Esophagus muscularis mucosa (tissue), 4 donors: ENCODE measurements around the gene SH2D6. TPM values are rescaled to one million over a fixed set of nuclear protein-coding genes. Genes with fewer than 3 reads are reported as not detected.

Experiments
- DNase-seq: peaks from one replicate; pipeline ENCODE4 v3.0.0-alpha.2; 2017; ENCODE audit errors: extremely low spot score
- H3K27ac ChIP-seq, 4 donors: fragments of 200-600 bp; sonication (generic); replicated peaks in 1 of 4; 1 replicate in 3 of 4; 2 replicates in 1 of 4; pipeline ENCODE4 v1.5.1; 2016 to 2019; ENCODE audit warnings: mild to moderate bottlenecking in 1 of 4
- H3K27me3 ChIP-seq, 4 donors: fragments of 200-600 bp; sonication (generic); one replicate each; pipeline versions ENCODE4 v1.5.1 to v1.6.0; 2016 to 2019
- H3K36me3 ChIP-seq, 4 donors: fragments of 200-600 bp; sonication (generic); one replicate each; pipeline ENCODE4 v1.5.1; 2016 to 2019
- H3K4me1 ChIP-seq, 4 donors: fragments of 200-600 bp; sonication (generic); one replicate each; pipeline ENCODE4 v1.5.1; 2016 to 2019
- H3K4me3 ChIP-seq, 4 donors: fragments of 200-600 bp; sonication (generic); 1 replicate in 2 of 4; 2 replicates in 2 of 4; pipeline ENCODE4 v1.5.1; 2016 to 2019; ENCODE audit warnings: mild to moderate bottlenecking in 4 of 4, moderate library complexity in 1 of 4
- H3K9me3 ChIP-seq, 4 donors: fragments of 200-600 bp; sonication (generic); 1 replicate in 3 of 4; 2 replicates in 1 of 4; pipeline ENCODE4 v1.5.1; 2016 to 2019
- EP300 ChIP-seq: sonication (generic); formaldehyde crosslinking; IDR thresholded peaks from one replicate; pipeline ENCODE4 v1.6.1; 2017; ENCODE audit warnings: antibody characterized with exemption
- POLR2A ChIP-seq: fragments of 450-650 bp; IDR thresholded peaks from one replicate; pipeline ENCODE4 v1.6.1; 2017; ENCODE audit warnings: antibody characterized with exemption, moderate library complexity, mild to moderate bottlenecking, low read depth
- POLR2AphosphoS5 ChIP-seq, 2 donors: sonication (generic); formaldehyde crosslinking; IDR thresholded peaks; one replicate each; pipeline ENCODE4 v1.6.1; 2017; ENCODE audit warnings: antibody characterized with exemption in 2 of 2
- WGBS: methylation state at CpG from one replicate; pipeline ENCODE4 v1.1.5; 2018; 5-methylcytosine and 5-hydroxymethylcytosine counted together
- intact Hi-C: fragments of 100-400 bp; cut with DNase I; formaldehyde crosslinking; loops from one replicate; pipeline ENCODE4 v1.15.1; 2023
- total RNA-seq, 4 donors: library from RNA; depleted of rRNA; stranded (reverse); fragments of >200 nt; gene quantifications; one replicate each; pipeline versions ENCODE4 v1.1.0 to v1.2.1, GENCODE V29; 2016
- TF ChIP-seq, protein P1 (sequence below), 3 experiments: fragments of 200-600 bp in 2 of 3; fragments of 450-650 bp in 1 of 3; sonication (generic) in 2 of 3; IDR thresholded peaks; one replicate each; pipeline ENCODE4 v1.5.1; 2017 to 2019; ENCODE audit warnings: antibody characterized with exemption in 3 of 3, mild to moderate bottlenecking in 2 of 3, moderate library complexity in 1 of 3

The SH2D6 gene
- total RNA-seq, 4 donors from 2014 or later: not detected

DNA sequence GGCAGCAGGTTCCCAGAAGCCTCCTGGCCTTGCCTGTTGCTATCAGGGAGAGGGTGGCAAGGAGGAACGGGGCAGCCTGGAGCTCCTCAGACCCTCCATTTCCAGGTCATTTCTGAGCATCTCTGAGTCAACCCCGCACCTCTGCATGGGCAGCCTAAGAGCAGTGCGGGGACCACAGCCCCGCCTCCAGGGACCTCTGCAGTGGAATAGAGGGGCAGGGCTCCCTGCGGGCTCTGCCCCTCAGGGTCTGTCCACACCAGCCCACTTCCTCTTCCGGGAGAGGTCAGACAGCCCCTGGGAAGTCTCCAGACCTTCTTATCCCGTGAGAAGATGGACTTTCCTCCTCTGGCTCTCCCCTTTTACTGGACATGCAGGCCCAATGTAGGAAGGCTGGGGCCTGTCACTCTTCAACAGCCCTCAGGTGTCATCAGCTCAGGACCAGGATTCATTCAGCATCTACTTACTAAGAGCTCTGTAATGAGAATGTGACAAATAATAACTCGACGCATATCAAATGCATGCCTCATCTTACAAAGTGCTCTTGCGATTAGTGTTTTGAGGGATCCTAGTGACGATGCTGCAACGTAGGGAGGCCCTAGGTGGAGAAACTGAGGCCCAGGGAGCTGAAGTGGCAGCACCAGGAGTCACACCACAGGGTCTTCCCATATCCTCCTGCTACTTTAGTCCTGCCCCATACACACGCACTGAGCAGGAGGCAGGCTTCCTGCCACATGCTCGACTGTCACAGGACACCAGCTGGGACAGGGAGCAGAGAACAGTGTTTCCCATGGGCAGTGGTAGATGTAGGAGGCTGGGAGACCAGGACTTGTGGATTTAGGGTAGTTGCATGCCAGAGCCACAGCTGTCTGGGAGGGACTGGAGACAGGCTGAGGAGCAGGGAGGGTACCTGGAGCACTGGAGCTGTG is 28.0 kb downstream of the SH2D6 start:
- DNase-seq: no peak
- H3K36me3 ChIP-seq: no peaks in the 10 kb centered on the region
- no peak for TF ChIP-seq EP300
- TF ChIP-seq POLR2A: no peak
- TF ChIP-seq, protein P1, sequence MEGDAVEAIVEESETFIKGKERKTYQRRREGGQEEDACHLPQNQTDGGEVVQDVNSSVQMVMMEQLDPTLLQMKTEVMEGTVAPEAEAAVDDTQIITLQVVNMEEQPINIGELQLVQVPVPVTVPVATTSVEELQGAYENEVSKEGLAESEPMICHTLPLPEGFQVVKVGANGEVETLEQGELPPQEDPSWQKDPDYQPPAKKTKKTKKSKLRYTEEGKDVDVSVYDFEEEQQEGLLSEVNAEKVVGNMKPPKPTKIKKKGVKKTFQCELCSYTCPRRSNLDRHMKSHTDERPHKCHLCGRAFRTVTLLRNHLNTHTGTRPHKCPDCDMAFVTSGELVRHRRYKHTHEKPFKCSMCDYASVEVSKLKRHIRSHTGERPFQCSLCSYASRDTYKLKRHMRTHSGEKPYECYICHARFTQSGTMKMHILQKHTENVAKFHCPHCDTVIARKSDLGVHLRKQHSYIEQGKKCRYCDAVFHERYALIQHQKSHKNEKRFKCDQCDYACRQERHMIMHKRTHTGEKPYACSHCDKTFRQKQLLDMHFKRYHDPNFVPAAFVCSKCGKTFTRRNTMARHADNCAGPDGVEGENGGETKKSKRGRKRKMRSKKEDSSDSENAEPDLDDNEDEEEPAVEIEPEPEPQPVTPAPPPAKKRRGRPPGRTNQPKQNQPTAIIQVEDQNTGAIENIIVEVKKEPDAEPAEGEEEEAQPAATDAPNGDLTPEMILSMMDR (IDR thresholded peaks at IDR 0.05): no peak
- H3K9me3 ChIP-seq: no peaks in the 10 kb centered on the region
- H3K4me1 ChIP-seq: peaks cover 8 to 20% (median 18%) of the 10 kb centered on the region in 4 donors
- intact Hi-C loops: no loop called here
- H3K27me3 ChIP-seq: no peaks in the 10 kb centered on the region
- peak overlapping the region; percentile 65 to 78 (median 69) for H3K27ac ChIP-seq
- no peak overlapping the region for H3K4me3 ChIP-seq
- 79% methylated on average over 7 of the region's 14 CpGs for WGBS

DNA sequence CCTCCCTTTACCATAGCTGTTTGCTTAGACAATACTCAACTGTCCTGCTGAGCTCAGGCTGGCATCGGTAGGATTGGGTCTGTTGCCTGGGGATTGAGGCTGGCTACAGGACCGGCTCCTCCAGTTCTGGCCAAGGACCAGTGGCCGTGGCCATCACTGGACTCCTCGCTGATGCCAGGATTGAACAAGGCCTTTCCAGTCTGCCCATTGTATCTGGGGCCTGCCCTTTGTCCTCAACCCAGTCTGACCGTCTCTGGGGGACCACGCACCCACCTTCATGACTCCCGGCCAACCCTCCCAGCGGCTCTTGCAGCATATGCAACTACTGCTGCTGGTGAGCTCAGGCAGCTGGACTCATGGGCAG is 28.7 kb downstream of the SH2D6 start:
- no peak for TF ChIP-seq POLR2A
- no peak for TF ChIP-seq EP300
- TF ChIP-seq POLR2AphosphoS5 (IDR thresholded peaks at IDR 0.05): no peak
- TF ChIP-seq, protein P1 (IDR thresholded peaks at IDR 0.05): no peak
- WGBS: 70% methylated on average over 8 of the region's 8 CpGs
- DNase-seq: no peak
- Histone ChIP-seq H3K27me3 (no peaks in the 10 kb centered on the region), H3K36me3 (no peaks in the 10 kb centered on the region), H3K4me1 (peaks cover 8 to 20% (median 18%) of the 10 kb centered on the region in 4 donors), H3K9me3 (no peaks in the 10 kb centered on the region), H3K27ac (no peak overlapping the region), H3K4me3 (no peak overlapping the region)
- intact Hi-C loops: no loop called here

DNA sequence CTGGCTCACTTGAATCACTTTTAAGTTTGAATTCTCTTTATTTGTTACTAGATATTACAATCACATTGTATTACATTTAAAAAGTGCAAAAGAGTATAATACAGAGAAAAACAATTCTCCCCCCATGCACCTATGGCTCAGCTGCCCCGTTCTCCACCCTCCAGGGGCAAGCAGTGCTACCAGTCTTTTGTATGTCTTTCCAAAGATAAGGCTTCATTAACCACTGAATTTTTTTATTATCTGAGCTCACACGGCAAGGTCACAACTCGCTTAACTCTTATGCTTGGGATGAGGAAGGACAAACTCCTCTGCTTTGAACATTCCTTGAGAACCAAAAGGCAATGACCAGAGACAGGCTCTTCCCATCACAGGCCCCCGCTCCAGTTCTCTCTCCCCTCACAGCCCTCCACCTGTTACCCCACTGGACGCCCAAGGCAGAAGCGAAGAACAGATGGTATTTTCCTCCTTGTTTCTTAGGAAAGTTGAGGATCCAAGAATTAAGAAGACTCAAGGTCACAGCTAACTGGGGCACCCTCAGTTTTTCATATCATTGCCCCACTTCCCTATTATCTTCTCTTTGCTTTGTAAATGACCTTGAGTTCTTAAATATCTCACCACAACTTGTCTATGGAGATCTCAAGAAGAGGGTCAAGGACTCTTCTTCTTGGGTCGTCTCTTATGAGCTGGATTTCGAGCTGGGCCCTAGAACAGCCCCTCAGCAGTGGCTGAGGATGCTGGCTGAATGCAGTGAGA is 30.1 kb downstream of the SH2D6 start:
- no peaks in the 10 kb centered on the region for H3K9me3 ChIP-seq
- intact Hi-C loops: no loop called here
- H3K27ac ChIP-seq: no peak overlapping the region
- 91% methylated on average over 8 of the region's 8 CpGs for WGBS
- H3K36me3 ChIP-seq: no peaks in the 10 kb centered on the region
- TF ChIP-seq, protein P1 (IDR thresholded peaks at IDR 0.05): no peak
- no peak for TF ChIP-seq EP300
- DNase-seq: no peak
- no peak overlapping the region for H3K4me3 ChIP-seq
- peaks cover 8 to 20% (median 18%) of the 10 kb centered on the region in 4 donors for H3K4me1 ChIP-seq
- no peaks in the 10 kb centered on the region for H3K27me3 ChIP-seq

DNA sequence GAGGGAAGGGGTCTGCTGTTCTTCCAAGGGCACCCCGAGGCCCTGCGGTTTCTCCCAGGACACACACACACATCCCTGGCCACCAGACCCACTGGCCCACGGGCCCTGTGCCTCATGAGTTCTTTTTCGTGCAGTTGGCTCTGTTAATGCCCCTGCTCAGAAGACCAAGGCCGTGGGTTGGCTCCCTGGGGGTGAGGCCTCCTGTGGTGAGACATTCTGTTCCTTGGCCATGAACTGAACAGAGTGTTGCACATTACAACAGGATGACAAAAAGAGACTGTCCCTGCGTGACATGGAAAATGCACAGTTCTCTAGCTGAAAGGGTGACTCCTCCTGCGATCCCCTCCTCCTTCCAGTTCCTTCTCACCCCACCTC is 30.7 kb downstream of the SH2D6 start:
- Histone ChIP-seq H3K36me3 (no peaks in the 10 kb centered on the region), H3K27me3 (no peaks in the 10 kb centered on the region), H3K4me3 (no peak overlapping the region), H3K9me3 (no peaks in the 10 kb centered on the region), H3K4me1 (peaks cover 8 to 20% (median 18%) of the 10 kb centered on the region in 4 donors), H3K27ac (no peak overlapping the region)
- TF ChIP-seq POLR2A (no peak), POLR2AphosphoS5 (IDR thresholded peaks at IDR 0.05) (no peak), EP300 (no peak)
- TF ChIP-seq, protein P1 (IDR thresholded peaks at IDR 0.05): no peak
- 93% methylated on average over 7 of the region's 7 CpGs for WGBS
- no peak for DNase-seq
- intact Hi-C loops: no loop called here
